Dendritic cell treated with granulocyte-macrophage colony-stimulating factor and Interleukin-4, amounts not matched to agents 40 ng/mL and 50 ng/mL, for 4 days (primary cell): ENCODE data around the gene SLC6A8.
"Not testable (repeated sequence)": the region's sequence is repeated elsewhere in the genome, so short reads cannot be mapped to it uniquely, and the experiment has no call there.

ENCODE experiments used
- H3K27ac Mint-ChIP-seq: one replicate; pipeline ENCODE4 v1.8.0; 2022; ENCODE audit warnings: mild to moderate bottlenecking, mixed read lengths
- H3K27me3 Mint-ChIP-seq: one replicate; pipeline ENCODE4 v1.8.0; 2022; ENCODE audit warnings: mild to moderate bottlenecking, mixed read lengths
- H3K36me3 Mint-ChIP-seq: one replicate; pipeline ENCODE4 v1.8.0; 2022; ENCODE audit warnings: low read depth, mixed read lengths
- H3K4me1 Mint-ChIP-seq: one replicate; pipeline ENCODE4 v1.8.0; 2022; ENCODE audit warnings: low read depth, mixed read lengths
- H3K4me3 Mint-ChIP-seq: one replicate; pipeline ENCODE4 v1.8.0; 2022; ENCODE audit warnings: mild to moderate bottlenecking, moderate library complexity, mixed read lengths
- H3K9me3 Mint-ChIP-seq: one replicate; pipeline ENCODE4 v1.8.0; 2022; ENCODE audit warnings: mixed read lengths
- intact Hi-C: fragments of 100-400 bp; cut with micrococcal nuclease; formaldehyde crosslinking; loops from one replicate; pipeline ENCODE4 v1.15.0; 2022

Gene SLC6A8

DNA sequence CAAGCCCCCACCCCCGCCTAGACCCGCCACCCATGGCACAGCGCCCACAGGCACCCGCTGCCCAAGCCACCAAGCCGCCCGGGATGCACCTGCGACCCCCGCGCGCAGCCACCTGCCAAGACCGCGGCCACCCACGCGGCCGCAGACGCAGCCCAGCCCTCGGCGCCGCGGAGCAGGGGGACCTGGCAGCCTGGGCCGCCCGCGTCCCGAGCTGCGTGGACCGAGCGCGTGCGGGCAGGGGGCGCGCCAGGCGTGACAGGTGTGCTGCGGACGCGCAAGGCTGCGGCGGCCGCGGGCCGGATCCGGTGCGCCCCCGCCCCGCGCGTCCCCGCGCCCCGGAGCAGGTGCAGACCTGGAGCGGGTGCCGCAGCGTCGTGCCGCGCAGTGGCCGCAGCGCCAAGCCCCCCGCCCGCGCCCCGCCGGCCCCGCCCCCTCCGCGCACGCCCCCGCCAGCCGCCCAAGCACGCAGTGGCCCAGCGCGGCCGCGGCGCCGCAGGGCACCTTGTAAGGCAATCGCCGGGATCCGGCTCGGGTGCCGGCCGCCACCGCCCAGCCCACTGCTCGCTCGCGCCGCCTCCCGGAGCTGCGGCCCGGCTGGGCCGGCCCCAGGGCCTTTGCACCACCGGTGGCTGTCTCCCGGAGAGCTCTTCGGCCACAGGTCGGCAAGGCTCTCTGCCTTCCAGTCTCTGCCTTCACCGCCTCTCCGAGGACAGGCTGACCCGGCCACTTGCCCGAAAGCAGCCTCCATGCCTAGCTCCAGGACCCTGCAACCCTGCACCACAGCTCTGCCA is 14.1 kb upstream of the SLC6A8 start, which contains the start of gene PNCK:
TSS of gene PNCK (minus strand) at position 386 of the 791 bp plus-strand sequence. CDS start 737 bp downstream, outside the sequence.
- intact Hi-C loops = no loop called here
- H3K4me3 Mint-ChIP-seq = no peak within 1 kb of the TSS

GRCh38 chrX:153674219-153674851 is 13.4 kb upstream of the SLC6A8 start:
- peaks cover 58% of the 10 kb centered on the region for H3K27me3 Mint-ChIP-seq
- H3K9me3 Mint-ChIP-seq = no peaks in the 10 kb centered on the region
- no peak overlapping the region for H3K27ac Mint-ChIP-seq
- no peaks in the 10 kb centered on the region for H3K4me1 Mint-ChIP-seq
- no peaks in the 10 kb centered on the region for H3K36me3 Mint-ChIP-seq
- no peak overlapping the region for H3K4me3 Mint-ChIP-seq
- intact Hi-C loops = no loop called here

More for the DNA sequence above, 14.1 kb upstream of the SLC6A8 start, which contains the start of gene PNCK:
- Mint-ChIP-seq H3K27ac (no peak within 1 kb of the TSS), H3K36me3 (no peaks in the 10 kb centered on the region), H3K9me3 (no peaks in the 10 kb centered on the region), H3K27me3 (peaks cover 60% of the 10 kb centered on the region), H3K4me1 (no peaks in the 10 kb centered on the region)

GRCh38 chrX:153681175-153681574 is 6.6 kb upstream of the SLC6A8 start:
- Mint-ChIP-seq H3K36me3 (no peaks in the 10 kb centered on the region), H3K4me1 (peaks cover 3% of the 10 kb centered on the region), H3K27ac (no peak overlapping the region), H3K9me3 (no peaks in the 10 kb centered on the region), H3K27me3 (peaks cover 50% of the 10 kb centered on the region), H3K4me3 (no peak overlapping the region)
- intact Hi-C loops = no loop called here

DNA sequence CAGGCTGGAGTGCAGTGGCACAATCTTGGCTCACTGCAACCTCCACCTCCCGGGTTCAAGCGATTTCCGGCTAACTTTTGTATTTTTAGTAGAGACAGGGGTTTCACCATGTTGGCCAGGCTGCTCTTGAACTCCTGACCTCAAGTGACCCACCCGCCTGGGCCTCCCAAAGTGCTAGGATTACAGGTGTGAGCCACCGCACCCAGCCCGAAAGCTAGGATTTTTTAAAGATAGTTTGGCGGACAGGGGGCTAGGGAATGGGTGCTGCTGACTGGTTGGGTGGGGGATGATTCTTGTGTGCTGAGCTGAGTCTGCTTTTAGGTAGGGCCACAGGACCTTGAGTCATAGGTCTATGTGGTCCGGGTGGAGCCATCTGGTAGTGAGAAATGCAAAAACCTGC is 4.2 kb upstream of the SLC6A8 start:
- intact Hi-C loops, H3K36me3 Mint-ChIP-seq, H3K27ac Mint-ChIP-seq, H3K9me3 Mint-ChIP-seq, H3K4me3 Mint-ChIP-seq: not testable (repeated sequence)
- Mint-ChIP-seq H3K4me1 (peaks cover 15% of the 10 kb centered on the region), H3K27me3 (peaks cover 51% of the 10 kb centered on the region)

GRCh38 chrX:153684467-153685155 is 3.1 kb upstream of the SLC6A8 start:
- H3K4me3 Mint-ChIP-seq = no peak overlapping the region
- intact Hi-C loops = no loop called here
- H3K4me1 Mint-ChIP-seq = peaks cover 15% of the 10 kb centered on the region
- no peaks in the 10 kb centered on the region for H3K36me3 Mint-ChIP-seq
- H3K27me3 Mint-ChIP-seq = peaks cover 53% of the 10 kb centered on the region
- no peak overlapping the region for H3K27ac Mint-ChIP-seq
- no peaks in the 10 kb centered on the region for H3K9me3 Mint-ChIP-seq

- Mint-ChIP-seq H3K27me3 (peaks cover 52% of the 10 kb centered on the region), H3K4me3 (no peak overlapping the region), H3K9me3 (no peaks in the 10 kb centered on the region), H3K4me1 (peaks cover 16% of the 10 kb centered on the region), H3K36me3 (no peaks in the 10 kb centered on the region), H3K27ac (no peak overlapping the region)
- intact Hi-C loops = no loop called here
Observed at GRCh38 chrX:153685156-153685536, 2.6 kb upstream of the SLC6A8 start.

GRCh38 chrX:153685751-153686696 is 1.7 kb upstream of the SLC6A8 start:
- H3K27me3 Mint-ChIP-seq = peaks cover 53% of the 10 kb centered on the region
- no peak overlapping the region for H3K4me3 Mint-ChIP-seq
- H3K36me3 Mint-ChIP-seq = no peaks in the 10 kb centered on the region
- H3K27ac Mint-ChIP-seq = no peak overlapping the region
- intact Hi-C loops = no loop called here
- H3K4me1 Mint-ChIP-seq = peaks cover 20% of the 10 kb centered on the region
- H3K9me3 Mint-ChIP-seq = no peaks in the 10 kb centered on the region

DNA sequence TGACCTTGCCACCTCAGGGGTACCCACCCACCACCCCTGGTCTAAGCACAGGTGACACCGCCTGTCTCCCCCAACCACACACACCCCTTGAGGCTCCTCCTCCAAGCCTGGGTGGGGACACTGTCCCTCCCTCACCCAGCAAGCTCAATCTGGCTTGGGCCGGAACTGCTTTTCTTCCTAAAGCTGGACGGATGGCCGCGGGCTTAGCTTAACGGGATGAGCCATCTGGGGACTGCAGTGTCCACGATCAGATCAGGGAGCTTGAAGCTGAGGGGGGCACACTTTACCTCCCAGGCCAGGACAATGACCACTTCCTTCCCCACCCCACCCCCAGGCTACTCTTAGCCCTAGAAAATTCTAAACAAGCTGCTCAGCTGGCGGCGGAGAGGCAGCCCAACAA is 1.0 kb upstream of the SLC6A8 start:
- Mint-ChIP-seq H3K4me3 (no peak overlapping the region), H3K27me3 (peaks cover 57% of the 10 kb centered on the region), H3K4me1 (peaks cover 20% of the 10 kb centered on the region), H3K27ac (no peak overlapping the region), H3K9me3 (no peaks in the 10 kb centered on the region), H3K36me3 (no peaks in the 10 kb centered on the region)
- intact Hi-C loops = no loop called here

DNA sequence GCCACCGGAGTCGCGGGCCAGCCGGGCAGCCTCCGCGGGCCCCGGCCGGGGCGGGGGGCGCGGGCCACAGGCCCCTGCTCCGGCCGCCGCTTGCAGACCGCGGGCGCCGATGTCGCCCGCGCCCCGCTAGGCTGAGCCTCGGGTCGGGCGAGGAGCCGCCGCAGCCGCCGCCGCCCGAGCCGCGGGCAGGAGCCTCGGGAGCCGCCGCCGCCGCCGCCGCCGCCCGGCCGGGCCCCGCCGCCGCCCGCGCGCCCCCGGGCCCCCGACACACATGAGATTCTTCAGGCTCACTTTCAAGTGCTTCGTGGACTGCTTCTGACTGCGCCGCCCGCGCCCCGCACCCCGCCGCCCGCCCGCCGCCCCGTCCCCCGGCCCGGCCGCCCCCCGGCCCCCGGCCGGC is 345 bp downstream of the SLC6A8 start:
- Mint-ChIP-seq H3K27ac (no peak overlapping the region), H3K9me3 (no peaks in the 10 kb centered on the region), H3K4me1 (peaks cover 20% of the 10 kb centered on the region), H3K27me3 (peaks cover 60% of the 10 kb centered on the region), H3K4me3 (no peak overlapping the region), H3K36me3 (no peaks in the 10 kb centered on the region)
- intact Hi-C loops = no loop called here

- intact Hi-C loops = no loop called here
- no peaks in the 10 kb centered on the region for H3K9me3 Mint-ChIP-seq
- peaks cover 20% of the 10 kb centered on the region for H3K4me1 Mint-ChIP-seq
Observed at GRCh38 chrX:153688506-153688905, 780 bp downstream of the SLC6A8 start.

DNA sequence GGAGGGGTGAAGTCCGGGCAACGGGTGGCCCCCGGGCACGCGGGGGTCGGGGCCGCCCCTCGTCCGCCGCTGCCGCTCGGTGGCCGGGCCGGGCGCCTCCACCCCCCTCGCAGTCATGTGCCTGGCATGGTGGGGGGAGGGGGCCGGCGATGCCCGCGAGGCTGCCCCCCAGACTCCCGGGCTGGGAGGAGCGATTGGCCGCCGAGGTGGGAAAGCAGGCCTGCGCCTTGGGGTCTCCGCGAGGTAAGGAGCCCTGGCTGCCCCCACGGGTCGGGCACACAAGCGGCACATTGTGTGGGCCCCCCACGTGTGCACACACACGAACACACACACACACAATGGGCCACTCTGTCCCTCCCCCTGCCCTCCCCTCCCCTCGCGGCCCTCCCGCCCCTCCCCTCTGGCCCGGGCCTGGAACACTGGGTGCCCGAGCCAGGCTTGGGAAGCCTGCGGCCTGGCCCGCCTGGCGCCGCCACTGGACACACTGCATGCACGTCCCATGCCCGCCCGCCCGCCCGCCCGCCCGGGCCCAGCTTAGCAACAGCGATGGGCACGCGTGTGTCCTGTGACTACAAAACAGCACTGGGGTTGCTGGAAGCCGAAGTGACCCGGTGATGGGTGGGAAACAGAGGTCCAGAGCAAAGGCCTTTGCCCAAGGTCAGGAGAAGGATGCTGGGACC is 1.3 kb downstream of the SLC6A8 start:
- H3K4me3 Mint-ChIP-seq = no peak overlapping the region
- H3K27ac Mint-ChIP-seq = no peak overlapping the region
- H3K27me3 Mint-ChIP-seq = peaks cover 53% of the 10 kb centered on the region
- intact Hi-C loops = no loop called here
- H3K36me3 Mint-ChIP-seq = peaks cover 7% of the 10 kb centered on the region
- no peaks in the 10 kb centered on the region for H3K9me3 Mint-ChIP-seq
- H3K4me1 Mint-ChIP-seq = peaks cover 20% of the 10 kb centered on the region

More at GRCh38 chrX:153688506-153688905, 780 bp downstream of the SLC6A8 start:
- Mint-ChIP-seq H3K27ac (no peak overlapping the region), H3K27me3 (peaks cover 57% of the 10 kb centered on the region), H3K36me3 (peaks cover 2% of the 10 kb centered on the region), H3K4me3 (no peak overlapping the region)

DNA sequence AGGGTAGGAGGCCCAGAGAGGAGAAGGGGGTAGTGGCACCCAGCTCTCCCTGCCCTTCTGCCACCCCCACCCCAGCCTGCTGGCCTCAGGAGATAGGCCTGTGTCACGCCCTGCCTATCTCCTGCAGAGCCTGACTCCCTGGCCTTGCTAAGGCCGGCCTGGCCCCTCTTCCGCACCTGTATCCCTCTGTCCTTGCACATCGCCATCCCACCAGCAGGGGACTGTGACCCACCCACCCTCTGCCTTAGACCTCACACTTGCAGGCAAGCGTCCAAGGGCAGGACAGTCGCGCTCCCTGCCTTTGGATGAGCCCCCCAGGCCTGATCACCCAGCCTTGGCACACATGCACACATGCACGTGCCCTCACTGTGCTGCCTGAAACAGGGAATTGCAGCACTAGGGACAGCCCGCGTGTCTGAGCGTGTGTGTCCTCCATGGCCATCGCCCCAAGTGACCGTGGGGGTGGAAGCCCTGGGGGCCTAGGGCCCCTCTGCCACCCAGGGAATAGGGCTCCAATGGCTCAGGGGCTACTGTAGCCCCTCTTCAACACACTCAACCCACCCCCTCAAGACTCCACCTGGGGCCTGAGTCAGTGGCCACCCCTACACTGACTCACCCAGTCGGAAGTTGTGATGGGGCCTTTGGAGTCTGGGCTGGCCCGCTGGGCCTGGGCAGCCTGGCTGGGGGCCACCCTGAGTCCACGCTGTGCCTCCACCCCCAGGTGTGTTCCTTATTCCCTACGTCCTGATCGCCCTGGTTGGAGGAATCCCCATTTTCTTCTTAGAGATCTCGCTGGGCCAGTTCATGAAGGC is 2.1 kb downstream of the SLC6A8 start:
- intact Hi-C loops = no loop called here
- H3K9me3 Mint-ChIP-seq = no peaks in the 10 kb centered on the region
- no peak overlapping the region for H3K4me3 Mint-ChIP-seq
- H3K27ac Mint-ChIP-seq = no peak overlapping the region
- H3K27me3 Mint-ChIP-seq = peaks cover 50% of the 10 kb centered on the region
- H3K36me3 Mint-ChIP-seq = peaks cover 15% of the 10 kb centered on the region
- H3K4me1 Mint-ChIP-seq = peaks cover 20% of the 10 kb centered on the region
